A549 (cell line): ENCODE data around the gene CXCR2. TPM values are rescaled to one million over a fixed set of nuclear protein-coding genes. Genes with fewer than 3 reads are reported as not detected.

ENCODE experiments used
- ATAC-seq, 2 experiments: fragments of 200-7000 bp in 1 of 2; fragments of >200 bp in 1 of 2; cut with Nextera tagmentation in 1 of 2; cut with Tn5 transposase in 1 of 2; 3 replicates each; pipeline versions ENCODE4 v1.8.0 to v1.9.1; 2018 to 2020; ENCODE audit warnings: mild to moderate bottlenecking in 1 of 2, moderate library complexity in 1 of 2
- CTCF ChIA-PET: fragments of 300-600 bp; sonication (Branson Sonifier 250); formaldehyde crosslinking; extraction: SDS; loops from one replicate; lab custom pipeline; 2021; ENCODE audit warnings: antibody characterized with exemption, inconsistent platforms; lab: Yijun Ruan, JAX
- POLR2A ChIA-PET: fragments of 350-600 bp; formaldehyde crosslinking; extraction: SDS; loops from one replicate; lab custom pipeline; 2021; ENCODE audit warnings: antibody characterized with exemption, inconsistent platforms; lab: Yijun Ruan, JAX
- DNase-seq, 2 experiments: peaks; one replicate each; pipeline versions ENCODE4 v3.0.0 to v3.0.0-alpha.2; 2011 to 2016; ENCODE audit warnings: low read depth in 1 of 2, low spot score in 1 of 2
- FAIRE-seq: peaks from 2 replicates; lab custom pipeline; 2011; peaks lifted over from hg19 to GRCh38; lab: Jason Lieb, UNC
- H3K27ac ChIP-seq, 2 experiments: fragments of >200 bp; sonication (Bioruptor Twin); formaldehyde crosslinking; 3 replicates each; pipeline ENCODE4 v1.5.1; 2016 to 2017
- H3K4me1 ChIP-seq: fragments of >200 bp; sonication (Bioruptor Twin); formaldehyde crosslinking; 3 replicates; pipeline ENCODE4 v1.6.1; 2016
- H3K4me2 ChIP-seq: fragments of >200 bp; sonication (Bioruptor Twin); formaldehyde crosslinking; 3 replicates; pipeline ENCODE4 v1.6.1; 2016
- H3K4me3 ChIP-seq: fragments of >200 bp; sonication (Bioruptor Twin); formaldehyde crosslinking; 3 replicates; pipeline ENCODE4 v1.5.1; 2016
- H3K9me3 ChIP-seq: fragments of >200 bp; sonication (Bioruptor Twin); formaldehyde crosslinking; 3 replicates; pipeline ENCODE4 v1.6.1; 2016
- ATOH8 ChIP-seq: fragments of 250-450 bp; sonication (Bioruptor Pico); IDR thresholded peaks from 2 replicates; pipeline ENCODE4 v1.5.0; 2020; ENCODE audit warnings: low read depth, mild to moderate bottlenecking, moderate library complexity
- CEBPB ChIP-seq, 2 experiments: fragments of >200 bp in 1 of 2; sonication (Bioruptor Twin) in 1 of 2; formaldehyde crosslinking in 1 of 2; IDR thresholded peaks; 2 replicates each; pipeline ENCODE4 v1.6.1; 2012 to 2016
- CHD2 ChIP-seq: fragments of 150-350 bp; IDR thresholded peaks from 2 replicates; pipeline ENCODE4 v1.6.1; 2014; ENCODE audit warnings: low read length; ENCODE audit not compliant: partially characterized antibody
- CHD4 ChIP-seq: fragments of 200-600 bp; sonication (generic); IDR thresholded peaks from 2 replicates; pipeline ENCODE4 v1.6.1; 2016; ENCODE audit warnings: antibody characterized with exemption, mild to moderate bottlenecking, borderline replicate concordance
- FOXS1 ChIP-seq: fragments of 250-450 bp; sonication (Bioruptor Pico); IDR thresholded peaks from 2 replicates; pipeline ENCODE4 v1.5.0; 2020; ENCODE audit warnings: mild to moderate bottlenecking, moderate library complexity
- GATA3 ChIP-seq: IDR thresholded peaks from 2 replicates; pipeline ENCODE4 v1.6.1; 2012; ENCODE audit warnings: borderline replicate concordance
- HDAC2 ChIP-seq: fragments of 200-600 bp; sonication (generic); IDR thresholded peaks from 2 replicates; pipeline ENCODE4 v1.6.1; 2016
- HOXB13 ChIP-seq: fragments of 250-450 bp; sonication (Bioruptor Pico); IDR thresholded peaks from 2 replicates; pipeline ENCODE4 v1.5.0; 2020; ENCODE audit warnings: low read depth, mild to moderate bottlenecking, moderate library complexity
- KDM1A ChIP-seq: fragments of 200-600 bp; sonication (generic); IDR thresholded peaks from 2 replicates; pipeline ENCODE4 v1.6.1; 2016; ENCODE audit warnings: low read depth, mild to moderate bottlenecking
- KDM5A ChIP-seq: fragments of 200-600 bp; sonication (generic); IDR thresholded peaks from 2 replicates; pipeline ENCODE4 v1.6.1; 2016; ENCODE audit warnings: antibody characterized with exemption, mild to moderate bottlenecking
- MAFK ChIP-seq: fragments of 450-650 bp; IDR thresholded peaks from 2 replicates; pipeline ENCODE4 v1.6.1; 2014; ENCODE audit not compliant: partially characterized antibody
- MAX ChIP-seq: IDR thresholded peaks from 2 replicates; pipeline ENCODE4 v1.6.1; 2012
- MAZ ChIP-seq: fragments of 150-350 bp; IDR thresholded peaks from 2 replicates; pipeline ENCODE4 v1.6.1; 2014; ENCODE audit warnings: antibody characterized with exemption, low read depth, low read length, borderline replicate concordance
- MYC ChIP-seq: IDR thresholded peaks from 2 replicates; pipeline ENCODE4 v1.6.1; 2012; ENCODE audit warnings: mild to moderate bottlenecking, inconsistent platforms, low read length, improper control_type of control experiment, borderline replicate concordance
- NFE2L2 ChIP-seq: fragments of 150-350 bp; conservative IDR thresholded peaks from 2 replicates; pipeline ENCODE4 v1.6.1; 2014; ENCODE audit warnings: low read length
- NR3C1 ChIP-seq: fragments of >200 bp; sonication (Bioruptor Twin); formaldehyde crosslinking; IDR thresholded peaks from 3 replicates; pipeline ENCODE4 v1.6.1; 2017
- PBX3 ChIP-seq: IDR thresholded peaks from 2 replicates; pipeline ENCODE4 v1.6.1; 2012
- PHF8 ChIP-seq: fragments of 200-600 bp; sonication (generic); IDR thresholded peaks from 2 replicates; pipeline ENCODE4 v1.6.1; 2016; ENCODE audit warnings: low read depth, mild to moderate bottlenecking, antibody characterized with exemption, moderate library complexity, borderline replicate concordance
- RAD21 ChIP-seq, 2 experiments: fragments of >200 bp in 1 of 2; sonication (Bioruptor Twin) in 1 of 2; formaldehyde crosslinking in 1 of 2; IDR thresholded peaks in 1 of 2; conservative IDR thresholded peaks in 1 of 2; 2 replicates in 1 of 2; 3 replicates in 1 of 2; pipeline ENCODE4 v1.6.1; 2012 to 2018; ENCODE audit warnings: inconsistent platforms in 1 of 2
- RARB ChIP-seq: fragments of 250-450 bp; sonication (Bioruptor Pico); IDR thresholded peaks from 2 replicates; pipeline ENCODE4 v1.8.0; 2021; ENCODE audit warnings: mild to moderate bottlenecking, moderate library complexity
- RNF2 ChIP-seq: fragments of 200-600 bp; sonication (generic); IDR thresholded peaks from 2 replicates; pipeline ENCODE4 v1.6.1; 2016; ENCODE audit warnings: low read depth, mild to moderate bottlenecking, antibody characterized with exemption, moderate library complexity, borderline replicate concordance
- TFCP2L1 ChIP-seq: fragments of 250-450 bp; sonication (Bioruptor Pico); IDR thresholded peaks from 2 replicates; pipeline ENCODE4 v1.5.0; 2021; ENCODE audit warnings: mild to moderate bottlenecking
- ZFP36 ChIP-seq: fragments of 450-650 bp; IDR thresholded peaks from 2 replicates; pipeline ENCODE4 v1.6.1; 2014; ENCODE audit warnings: borderline replicate concordance; ENCODE audit not compliant: partially characterized antibody
- ZNF302 ChIP-seq: fragments of 250-450 bp; sonication (Bioruptor Pico); IDR thresholded peaks from 2 replicates; pipeline ENCODE4 v1.9.0; 2021; ENCODE audit warnings: inconsistent platforms, mild to moderate bottlenecking, moderate library complexity
- ZSCAN20 ChIP-seq: fragments of 250-450 bp; sonication (Bioruptor Pico); IDR thresholded peaks from 2 replicates; pipeline ENCODE4 v1.8.0; 2022; ENCODE audit warnings: mild to moderate bottlenecking, moderate library complexity
- WGBS: methylation state at CpG from one replicate; pipeline ENCODE4 v1.1.6; 2017; ENCODE audit errors: missing lambda C conversion rate; 5-methylcytosine and 5-hydroxymethylcytosine counted together
- polyA plus RNA-seq, 4 experiments: library from polyadenylated mRNA; depleted of rRNA in 3 of 4; stranded (reverse); fragments of >200 nt; fragmentation: RNase III in 1 of 4; extraction: RNeasy Plus Mini Kit Qiagen cat#74134 plus additional on column Dnase treatment in 1 of 4; gene quantifications; 2 replicates in 3 of 4; 3 replicates in 1 of 4; pipeline ENCODE4 v1.2.3, GENCODE V29; 2011 to 2017

The CXCR2 gene
- polyA plus RNA-seq, 2 of the 4 experiments (the other 2 are of a cell fraction): 0.08 TPM; not detected in 1

- TF ChIP-seq PHF8 (no peak), TFCP2L1 (CRISPR knock-in tag) (no peak), PBX3 (no peak), NR3C1 (no peak), NFE2L2 (no peak)
Observed at GRCh38 chr2:218123986-218124385, 1.8 kb upstream of the CXCR2 start (continued).

- Histone ChIP-seq H3K27ac (no peak overlapping the region), H3K4me3 (no peak overlapping the region), H3K4me1 (no peaks in the 10 kb centered on the region), H3K9me3 (no peaks in the 10 kb centered on the region), H3K4me2 (no peak overlapping the region)
- DNase-seq: no peak
- peak in 1 of 2 experiments; percentile 33; a peak in 1 of 6 replicates for ATAC-seq
- no peak for TF ChIP-seq ZFP36
- TF ChIP-seq CHD2: no peak
- TF ChIP-seq MAFK: no peak
- 40% methylated on average over 4 of the region's 4 CpGs for WGBS
- POLR2A ChIA-PET: no interaction called here
- FAIRE-seq: no peak
- CTCF ChIA-PET: no interaction called here
Observed at GRCh38 chr2:218125095-218125494, 733 bp upstream of the CXCR2 start.

- ChIA-PET CTCF (no interaction called here), POLR2A (no interaction called here)
- Histone ChIP-seq H3K9me3 (no peaks in the 10 kb centered on the region), H3K4me3 (no peak overlapping the region), H3K4me1 (no peaks in the 10 kb centered on the region), H3K4me2 (no peak overlapping the region), H3K27ac (no peak overlapping the region)
- DNase-seq (no peak), ATAC-seq (no peak), FAIRE-seq (no peak)
- TF ChIP-seq KDM1A (0 out of 2 replicates have a peak, but pooled peaks have one; percentile 40), ZFP36 (no peak)
- WGBS: 45% methylated on average over 3 of the region's 3 CpGs
Observed at GRCh38 chr2:218127929-218128455, 2.2 kb downstream of the CXCR2 start.

- Histone ChIP-seq H3K9me3 (no peaks in the 10 kb centered on the region), H3K4me1 (no peaks in the 10 kb centered on the region), H3K4me3 (no peak overlapping the region), H3K4me2 (no peak overlapping the region), H3K27ac (no peak overlapping the region)
- TF ChIP-seq ATOH8 (CRISPR knock-in tag) (no peak), HOXB13 (CRISPR knock-in tag) (no peak), PBX3 (no peak), MAZ (no peak), ZFP36 (no peak), MAX (no peak), CEBPB (IDR thresholded peaks at IDR 0.05) (no peak), RARB (CRISPR knock-in tag) (no peak), RAD21 (conservative IDR thresholded peaks at IDR 0.05 in 1 of 2, IDR thresholded peaks at IDR 0.05 in 1 of 2) (no peak), ZNF302 (CRISPR knock-in tag) (no peak), KDM5A (no peak), RNF2 (no peak), GATA3 (no peak), HDAC2 (no peak), MYC (no peak), CHD4 (no peak), FOXS1 (CRISPR knock-in tag) (no peak), ZSCAN20 (no peak)
- POLR2A ChIA-PET: no interaction called here
- FAIRE-seq (no peak), DNase-seq (no peak), ATAC-seq (no peak)
- WGBS: 37% methylated on average over 6 of the region's 6 CpGs
- CTCF ChIA-PET: no interaction called here
Observed at GRCh38 chr2:218128781-218129457, 3.1 kb downstream of the CXCR2 start.
